Trophoblast cell (in vitro differentiated cells and primary cell): Measurements from ENCODE around the gene RHEX.

Source experiments
- DNase-seq, 2 donors: peaks; one replicate each; pipeline ENCODE4 v3.0.0-alpha.2; 2016
- H2AFZ ChIP-seq: 2 replicates; pipeline ENCODE4 v1.6.1; 2013; ENCODE audit warnings: low read length, moderate library complexity, mild to moderate bottlenecking; ENCODE audit not compliant: insufficient read depth, poor library complexity
- H2AK5ac ChIP-seq: 2 replicates; pipeline ENCODE4 v1.6.1; 2013; ENCODE audit warnings: mild to moderate bottlenecking, low read length
- H2BK120ac ChIP-seq: 2 replicates; pipeline ENCODE4 v1.6.1; 2013; ENCODE audit warnings: low read length, mild to moderate bottlenecking, moderate library complexity; ENCODE audit not compliant: insufficient read depth, poor library complexity
- H2BK12ac ChIP-seq: 2 replicates; pipeline ENCODE4 v1.6.1; 2013; ENCODE audit warnings: mild to moderate bottlenecking, low read length, moderate library complexity
- H2BK5ac ChIP-seq: 2 replicates; pipeline ENCODE4 v1.6.1; 2013; ENCODE audit warnings: low read length, low read depth, moderate library complexity, mild to moderate bottlenecking; ENCODE audit not compliant: poor library complexity
- H3K14ac ChIP-seq: 2 replicates; pipeline ENCODE4 v1.6.1; 2013; ENCODE audit warnings: mild to moderate bottlenecking, low read length
- H3K18ac ChIP-seq: 2 replicates; pipeline ENCODE4 v1.6.1; 2013; ENCODE audit warnings: mild to moderate bottlenecking, low read length
- H3K23ac ChIP-seq: 2 replicates; pipeline ENCODE4 v1.6.1; 2013; ENCODE audit warnings: low read length
- H3K27ac ChIP-seq: 2 replicates; pipeline ENCODE4 v1.5.1; 2013; ENCODE audit warnings: low read depth, mild to moderate bottlenecking, inconsistent platforms, low read length, moderate library complexity
- H3K27me3 ChIP-seq: 2 replicates; pipeline ENCODE4 v1.6.1; 2013; ENCODE audit warnings: inconsistent platforms, mild to moderate bottlenecking, low read length, moderate library complexity; ENCODE audit not compliant: insufficient read depth
- H3K36me3 ChIP-seq, 2 experiments: 1 replicate in 1 of 2; 2 replicates in 1 of 2; pipeline ENCODE4 v1.6.1; 2013; ENCODE audit warnings: low read length in 2 of 2, mild to moderate bottlenecking in 2 of 2, moderate library complexity in 1 of 2; ENCODE audit not compliant: insufficient read depth in 2 of 2, control insufficient read depth in 1 of 2
- H3K4ac ChIP-seq: 2 replicates; pipeline ENCODE4 v1.6.1; 2013; ENCODE audit warnings: low read depth, mild to moderate bottlenecking, low read length, moderate library complexity
- H3K4me1 ChIP-seq, 2 experiments: 1 replicate in 1 of 2; 2 replicates in 1 of 2; pipeline ENCODE4 v1.6.1; 2013; ENCODE audit warnings: low read length in 2 of 2, mild to moderate bottlenecking in 2 of 2, moderate library complexity in 1 of 2; ENCODE audit not compliant: insufficient read depth in 2 of 2, control insufficient read depth in 1 of 2
- H3K4me2 ChIP-seq: 2 replicates; pipeline ENCODE4 v1.6.1; 2013; ENCODE audit warnings: inconsistent platforms, mild to moderate bottlenecking, low read length, moderate library complexity
- H3K4me3 ChIP-seq: 2 replicates; pipeline ENCODE4 v1.5.1; 2013; ENCODE audit warnings: mild to moderate bottlenecking, low read depth, low read length, inconsistent platforms
- H3K79me1 ChIP-seq: one replicate; pipeline ENCODE4 v1.6.1; 2013; ENCODE audit warnings: low read length
- H3K79me2 ChIP-seq: 2 replicates; pipeline ENCODE4 v1.6.1; 2013; ENCODE audit warnings: low read length, mild to moderate bottlenecking; ENCODE audit not compliant: control insufficient read depth, insufficient read depth, poor library complexity
- H3K9ac ChIP-seq: 2 replicates; pipeline ENCODE4 v1.6.1; 2013; ENCODE audit warnings: mild to moderate bottlenecking, low read length
- H3K9me3 ChIP-seq: 2 replicates; pipeline ENCODE4 v1.6.1; 2013; ENCODE audit warnings: low read depth, mild to moderate bottlenecking, control low read depth, inconsistent platforms, low read length; ENCODE audit not compliant: insufficient read depth
- H4K12ac ChIP-seq: 2 replicates; pipeline ENCODE4 v1.6.1; 2013; ENCODE audit warnings: low read depth, mild to moderate bottlenecking, low read length, moderate library complexity
- H4K8ac ChIP-seq: 2 replicates; pipeline ENCODE4 v1.6.1; 2013; ENCODE audit warnings: low read depth, mild to moderate bottlenecking, low read length, moderate library complexity
- H4K91ac ChIP-seq: one replicate; pipeline ENCODE4 v1.6.1; 2013; ENCODE audit warnings: low read depth, mild to moderate bottlenecking, low read length, moderate library complexity
- WGBS: extraction: QIAGEN DNeasy Blood & Tissue Kit; methylation state at CpG from one replicate; pipeline ENCODE4 v1.1.7; 2013; ENCODE audit warnings: missing lambda C conversion rate; ENCODE audit not compliant: insufficient read length, insufficient coverage; ENCODE audit errors: extremely low coverage; 5-methylcytosine and 5-hydroxymethylcytosine counted together

Gene RHEX

DNA sequence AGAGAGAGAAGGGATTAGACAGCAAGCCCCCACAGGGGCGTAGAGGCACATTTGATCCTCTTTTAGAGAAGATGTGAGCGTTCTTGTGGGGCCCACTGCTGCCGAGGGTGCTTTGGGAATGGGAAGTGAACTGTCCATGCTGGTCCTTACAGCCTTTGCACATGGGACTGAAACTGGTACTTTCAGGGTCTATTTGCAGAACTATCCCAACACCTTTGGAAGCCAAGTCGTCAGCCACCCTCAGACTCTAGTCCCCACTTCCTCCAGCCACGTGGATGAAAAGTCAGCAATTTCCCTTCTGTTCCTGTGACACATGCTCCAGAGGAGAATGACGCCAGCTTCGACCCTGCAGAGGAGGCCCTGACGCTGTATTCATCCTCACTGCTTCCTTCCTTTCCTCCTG lies 47.2 kb upstream of the RHEX start:
- DNase-seq = peak in 1 of 2 donors; percentile 26
- no peak overlapping the region for H2BK120ac ChIP-seq
- no peaks in the 10 kb centered on the region for H3K79me2 ChIP-seq
- H3K27ac ChIP-seq = no peak overlapping the region
- no CpG with 5 or more reads among the region's 8 CpGs for WGBS
- H3K9me3 ChIP-seq = peaks cover 3% of the 10 kb centered on the region
- H3K14ac ChIP-seq = no peak overlapping the region
- H3K4me3 ChIP-seq = no peak overlapping the region
- no peak overlapping the region for H3K4me2 ChIP-seq
- no peak overlapping the region for H2BK5ac ChIP-seq
- H3K79me1 ChIP-seq = peaks cover 3% of the 10 kb centered on the region
- no peak overlapping the region for H3K9ac ChIP-seq
- H3K27me3 ChIP-seq = no peaks in the 10 kb centered on the region
- no peak overlapping the region for H2AFZ ChIP-seq
- no peaks in the 10 kb centered on the region for H3K36me3 ChIP-seq
- H2AK5ac ChIP-seq = no peak overlapping the region
- peak overlapping the region; percentile 11 for H2BK12ac ChIP-seq
- H4K12ac ChIP-seq = no peak overlapping the region
- no peak overlapping the region for H4K8ac ChIP-seq
- H4K91ac ChIP-seq = no peak overlapping the region
- H3K18ac ChIP-seq = no peak overlapping the region
- no peak overlapping the region for H3K4ac ChIP-seq
- no peak overlapping the region for H3K23ac ChIP-seq
- H3K4me1 ChIP-seq = peaks cover 14 to 37% of the 10 kb centered on the region in 2 experiments

DNA sequence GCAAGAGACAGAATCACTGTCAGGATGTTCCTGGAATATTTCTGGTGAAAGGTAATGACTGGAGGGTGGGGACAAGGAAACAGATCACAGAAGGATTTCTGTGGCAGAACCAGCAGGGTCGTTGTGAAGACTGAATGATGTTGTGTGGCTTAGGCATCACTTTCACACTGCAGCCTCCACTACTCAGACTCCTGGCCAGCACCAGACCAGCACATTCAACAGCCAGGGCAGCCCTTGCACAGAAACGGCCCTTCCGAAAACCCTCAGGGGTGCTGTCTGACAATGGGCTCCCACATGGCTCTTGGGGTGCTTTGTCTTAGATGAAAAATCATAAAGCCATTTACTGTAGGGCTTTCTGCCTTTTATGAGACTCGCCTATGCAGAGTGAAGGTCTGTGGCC lies 46.0 kb upstream of the RHEX start:
- Histone ChIP-seq H3K79me1 (peaks cover 6% of the 10 kb centered on the region), H4K12ac (no peak overlapping the region), H2BK5ac (no peak overlapping the region), H3K9me3 (peaks cover 3% of the 10 kb centered on the region), H4K91ac (no peak overlapping the region), H4K8ac (no peak overlapping the region), H2AFZ (no peak overlapping the region), H2AK5ac (no peak overlapping the region), H3K14ac (no peak overlapping the region), H3K27ac (no peak overlapping the region), H3K23ac (no peak overlapping the region), H2BK12ac (no peak overlapping the region), H3K36me3 (no peaks in the 10 kb centered on the region), H3K9ac (no peak overlapping the region), H3K4me1 (peaks cover 7 to 29% of the 10 kb centered on the region in 2 experiments), H3K4me2 (no peak overlapping the region), H3K4me3 (no peak overlapping the region), H2BK120ac (no peak overlapping the region), H3K79me2 (no peaks in the 10 kb centered on the region), H3K18ac (no peak overlapping the region), H3K4ac (no peak overlapping the region), H3K27me3 (no peaks in the 10 kb centered on the region)
- WGBS = no CpG with 5 or more reads among the region's 4 CpGs
- DNase-seq = no peak

DNA sequence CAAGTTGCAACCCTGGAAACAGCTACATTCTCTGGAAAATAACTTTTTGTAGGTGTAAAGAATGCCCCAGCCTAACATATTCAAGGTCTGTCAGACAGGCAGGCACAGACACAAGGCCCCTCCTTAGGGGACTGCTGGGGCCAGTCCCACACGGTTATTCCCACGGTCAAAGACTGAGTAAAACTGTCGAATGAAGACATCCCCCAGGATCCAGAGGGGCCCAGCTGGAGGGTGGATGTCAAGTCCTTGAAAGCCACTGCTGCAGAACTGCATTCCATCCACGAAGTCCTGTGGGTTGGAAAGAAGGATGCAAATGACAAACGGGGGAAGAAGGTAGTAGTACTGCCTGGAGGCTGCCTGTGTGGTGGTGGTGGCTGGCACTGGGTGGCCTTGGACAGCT lies 42.9 kb upstream of the RHEX start:
- H4K12ac ChIP-seq = no peak overlapping the region
- H3K4me1 ChIP-seq = peaks cover 0 to 16% of the 10 kb centered on the region in 2 experiments
- H3K4me3 ChIP-seq = no peak overlapping the region
- H4K91ac ChIP-seq = no peak overlapping the region
- no peak overlapping the region for H3K9ac ChIP-seq
- no peak overlapping the region for H3K4ac ChIP-seq
- H4K8ac ChIP-seq = no peak overlapping the region
- no peak overlapping the region for H2AK5ac ChIP-seq
- peaks cover 7% of the 10 kb centered on the region for H3K9me3 ChIP-seq
- H3K79me2 ChIP-seq = no peaks in the 10 kb centered on the region
- no peak overlapping the region for H3K23ac ChIP-seq
- H3K36me3 ChIP-seq = no peaks in the 10 kb centered on the region
- no peak overlapping the region for H3K14ac ChIP-seq
- H3K18ac ChIP-seq = no peak overlapping the region
- no CpG with 5 or more reads among the region's 5 CpGs for WGBS
- no peak overlapping the region for H3K4me2 ChIP-seq
- peaks cover 6% of the 10 kb centered on the region for H3K79me1 ChIP-seq
- no peaks in the 10 kb centered on the region for H3K27me3 ChIP-seq
- DNase-seq = peak; percentile 36 to 66
- no peak overlapping the region for H2AFZ ChIP-seq
- no peak overlapping the region for H3K27ac ChIP-seq
- H2BK5ac ChIP-seq = no peak overlapping the region
- H2BK120ac ChIP-seq = no peak overlapping the region
- H2BK12ac ChIP-seq = no peak overlapping the region

DNA sequence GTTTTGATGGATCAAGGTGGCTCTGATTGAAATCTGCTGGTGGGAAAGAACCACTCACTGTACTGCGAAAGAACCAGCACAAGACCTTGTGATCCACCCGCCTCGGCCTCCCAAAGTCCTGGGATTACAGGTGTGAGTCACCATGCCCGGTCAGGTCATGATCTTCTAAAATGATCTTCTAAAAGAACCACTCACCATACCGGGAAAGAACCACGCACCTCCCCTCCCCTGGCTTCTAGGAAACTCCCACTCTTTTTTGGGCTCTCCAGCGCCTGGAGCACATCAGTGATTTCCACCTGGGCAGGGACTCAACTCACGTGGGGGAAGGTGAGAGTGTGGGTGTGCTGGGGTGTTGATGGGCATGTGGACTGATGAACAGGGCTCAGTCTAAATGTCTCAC lies 41.9 kb upstream of the RHEX start:
- H4K8ac ChIP-seq = no peak overlapping the region

More for the DNA sequence above, 41.9 kb upstream of the RHEX start:
- Histone ChIP-seq H3K79me2 (no peaks in the 10 kb centered on the region), H3K23ac (no peak overlapping the region), H3K14ac (no peak overlapping the region), H3K18ac (no peak overlapping the region), H3K4ac (no peak overlapping the region), H2BK120ac (no peak overlapping the region), H2BK12ac (peak overlapping the region; percentile 19), H3K9ac (no peak overlapping the region), H3K79me1 (peaks cover 6% of the 10 kb centered on the region), H2AFZ (no peak overlapping the region), H3K36me3 (no peaks in the 10 kb centered on the region), H2BK5ac (no peak overlapping the region), H3K27me3 (no peaks in the 10 kb centered on the region), H3K27ac (no peak overlapping the region), H2AK5ac (no peak overlapping the region), H3K4me3 (no peak overlapping the region), H3K4me1 (peaks cover 0 to 16% of the 10 kb centered on the region in 2 experiments), H3K9me3 (peaks cover 7% of the 10 kb centered on the region), H3K4me2 (no peak overlapping the region), H4K12ac (no peak overlapping the region), H4K91ac (no peak overlapping the region)
- no CpG with 5 or more reads among the region's 8 CpGs for WGBS
- DNase-seq = peak; percentile 57 to 63
